CD8-positive, alpha-beta memory T cell (primary cell): ENCODE results near the gene CAMK1D. TPM values are rescaled to one million over a fixed set of nuclear protein-coding genes. Genes with fewer than 3 reads are reported as not detected.

Experiments
- CTCF ChIA-PET: fragments of 350-600 bp; sonication (Branson Sonifier 250); formaldehyde crosslinking; loops from one replicate; lab custom pipeline; 2021; ENCODE audit warnings: antibody characterized with exemption; lab: Charles Lee
- POLR2A ChIA-PET: fragments of 350-600 bp; sonication (Branson Sonifier 250); formaldehyde crosslinking; loops from one replicate; lab custom pipeline; 2021; ENCODE audit warnings: antibody characterized with exemption; lab: Charles Lee
- DNase-seq, 5 donors: peaks; one replicate each; pipeline versions ENCODE4 v3.0.0 to v3.0.0-alpha.2; 2020 to 2022; ENCODE audit warnings: mixed read lengths in 1 of 5
- H3K27ac ChIP-seq: one replicate; pipeline ENCODE4 v1.7.0; 2013; ENCODE audit warnings: low read depth, mild to moderate bottlenecking, low read length, moderate library complexity
- H3K27me3 ChIP-seq: 2 replicates; pipeline ENCODE4 v1.7.0; 2013; ENCODE audit warnings: low read length, mild to moderate bottlenecking; ENCODE audit not compliant: insufficient read depth, poor library complexity, severe bottlenecking
- H3K36me3 ChIP-seq: 2 replicates; pipeline ENCODE4 v1.7.0; 2013; ENCODE audit warnings: mild to moderate bottlenecking, low read length, moderate library complexity; ENCODE audit not compliant: insufficient read depth
- H3K4me1 ChIP-seq: 2 replicates; pipeline ENCODE4 v1.7.0; 2013; ENCODE audit warnings: mild to moderate bottlenecking, low read length, moderate library complexity; ENCODE audit not compliant: insufficient read depth
- H3K4me3 ChIP-seq: 2 replicates; pipeline ENCODE4 v1.7.0; 2013; ENCODE audit warnings: mild to moderate bottlenecking, low read length
- H3K9me3 ChIP-seq: 2 replicates; pipeline ENCODE4 v1.7.0; 2013; ENCODE audit warnings: mild to moderate bottlenecking, low read length
- H3K27ac Mint-ChIP-seq, 8 donors: one replicate each; pipeline ENCODE4 v1.8.0; 2020 to 2021; ENCODE audit warnings: mixed read lengths in 8 of 8, mild to moderate bottlenecking in 6 of 8, inconsistent platforms in 3 of 8, moderate library complexity in 3 of 8
- H3K27me3 Mint-ChIP-seq, 2 donors: one replicate each; pipeline ENCODE4 v1.8.0; 2020 to 2021; ENCODE audit warnings: mixed read lengths in 2 of 2, mild to moderate bottlenecking in 1 of 2, moderate library complexity in 1 of 2
- H3K36me3 Mint-ChIP-seq, 3 donors: one replicate each; pipeline ENCODE4 v1.8.0; 2020 to 2021; ENCODE audit warnings: mixed read lengths in 3 of 3, inconsistent platforms in 1 of 3, mild to moderate bottlenecking in 1 of 3
- H3K4me1 Mint-ChIP-seq, 3 donors: one replicate each; pipeline ENCODE4 v1.8.0; 2020 to 2021; ENCODE audit warnings: mixed read lengths in 3 of 3, inconsistent platforms in 1 of 3, mild to moderate bottlenecking in 1 of 3
- H3K4me3 Mint-ChIP-seq, 7 donors: one replicate each; pipeline ENCODE4 v1.8.0; 2020 to 2021; ENCODE audit warnings: mixed read lengths in 7 of 7, mild to moderate bottlenecking in 6 of 7, moderate library complexity in 4 of 7, inconsistent platforms in 2 of 7
- H3K9me3 Mint-ChIP-seq, 5 donors: one replicate each; pipeline ENCODE4 v1.8.0; 2020 to 2022; ENCODE audit warnings: mixed read lengths in 5 of 5, mild to moderate bottlenecking in 3 of 5, moderate library complexity in 2 of 5, inconsistent platforms in 1 of 5
- polyA plus RNA-seq: library from polyadenylated mRNA; unstranded; fragments of 300-500 nt; fragmentation: Illumina TruSeq; gene quantifications from one replicate; pipeline ENCODE4 v1.2.3, GENCODE V29; 2021
- total RNA-seq, 2 experiments: library from RNA; stranded (reverse); gene quantifications; one replicate each; pipeline ENCODE4 v1.2.3, GENCODE V29; 2021

The CAMK1D gene
- total and polyA plus RNA-seq, 3 experiments from 2014 or later, result 8.9 to 15.1 (median 10.0) TPM

GRCh38 chr10:12876266-12876665 is 526.9 kb downstream of the CAMK1D start:
- no peak overlapping the region for H3K27ac ChIP-seq
- H3K27ac Mint-ChIP-seq, result no peak overlapping the region
- ChIA-PET POLR2A (no interaction called here), CTCF (no interaction called here)
- no peak overlapping the region for H3K4me3 Mint-ChIP-seq
- H3K4me3 ChIP-seq, result no peak overlapping the region
- H3K27me3 Mint-ChIP-seq, result peaks cover 21 to 28% of the 10 kb centered on the region in 2 donors
- H3K36me3 Mint-ChIP-seq, result no peaks in the 10 kb centered on the region
- H3K27me3 ChIP-seq, result no peaks in the 10 kb centered on the region
- no peaks in the 10 kb centered on the region for H3K9me3 Mint-ChIP-seq
- H3K9me3 ChIP-seq, result no peaks in the 10 kb centered on the region
- no peak for DNase-seq
- H3K4me1 Mint-ChIP-seq, result no peaks in the 10 kb centered on the region
- no peaks in the 10 kb centered on the region for H3K36me3 ChIP-seq
- H3K4me1 ChIP-seq, result no peaks in the 10 kb centered on the region

- H3K27ac ChIP-seq, result no peak overlapping the region
- H3K4me1 Mint-ChIP-seq, result no peaks in the 10 kb centered on the region
- no peak overlapping the region for H3K4me3 ChIP-seq
- H3K27me3 Mint-ChIP-seq, result peaks cover 22 to 32% of the 10 kb centered on the region in 2 donors
- H3K9me3 Mint-ChIP-seq, result peaks cover 0 to 2% (median 0%) of the 10 kb centered on the region in 5 donors
- no peaks in the 10 kb centered on the region for H3K27me3 ChIP-seq
- no peaks in the 10 kb centered on the region for H3K9me3 ChIP-seq
- H3K4me1 ChIP-seq, result no peaks in the 10 kb centered on the region
- H3K36me3 Mint-ChIP-seq, result no peaks in the 10 kb centered on the region
- no peak overlapping the region for H3K27ac Mint-ChIP-seq
- no peaks in the 10 kb centered on the region for H3K36me3 ChIP-seq
- ChIA-PET CTCF (no interaction called here), POLR2A (no interaction called here)
- no peak overlapping the region for H3K4me3 Mint-ChIP-seq
- no peak for DNase-seq
Measured at GRCh38 chr10:12877150-12877549, 527.8 kb downstream of the CAMK1D start.

DNA sequence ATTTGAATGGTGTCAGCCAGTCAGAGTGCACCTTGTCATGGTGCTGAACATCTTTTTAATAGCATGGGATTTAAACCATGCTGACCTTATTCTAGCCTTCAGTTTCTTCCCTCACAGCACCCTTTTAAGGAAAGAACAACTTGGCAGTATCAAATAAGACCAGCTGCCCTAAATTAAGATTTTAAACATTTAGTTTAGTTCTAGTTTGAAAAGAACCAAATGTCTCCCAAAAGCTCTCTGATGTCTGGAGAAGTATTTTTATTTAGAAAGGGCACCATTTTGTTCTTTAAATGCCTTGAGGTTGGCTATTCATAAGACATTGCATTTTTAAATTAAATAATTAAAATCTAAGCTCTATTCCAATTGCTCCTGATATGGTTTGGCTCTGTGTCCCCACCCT is 531.1 kb downstream of the CAMK1D start:
- no peaks in the 10 kb centered on the region for H3K9me3 ChIP-seq
- no peaks in the 10 kb centered on the region for H3K4me1 Mint-ChIP-seq
- no peak for DNase-seq
- H3K27ac ChIP-seq, result no peak overlapping the region
- H3K36me3 Mint-ChIP-seq, result peaks cover 0 to 2% (median 0%) of the 10 kb centered on the region in 3 donors
- H3K27me3 ChIP-seq, result peaks cover 4% of the 10 kb centered on the region
- H3K4me3 ChIP-seq, result no peak overlapping the region
- ChIA-PET POLR2A (no interaction called here), CTCF (no interaction called here)
- H3K4me1 ChIP-seq, result no peaks in the 10 kb centered on the region
- no peaks in the 10 kb centered on the region for H3K36me3 ChIP-seq
- peaks cover 0 to 4% (median 0%) of the 10 kb centered on the region in 5 donors for H3K9me3 Mint-ChIP-seq
- no peak overlapping the region for H3K27ac Mint-ChIP-seq
- H3K4me3 Mint-ChIP-seq, result no peak overlapping the region
- peaks cover 30 to 45% of the 10 kb centered on the region in 2 donors for H3K27me3 Mint-ChIP-seq

DNA sequence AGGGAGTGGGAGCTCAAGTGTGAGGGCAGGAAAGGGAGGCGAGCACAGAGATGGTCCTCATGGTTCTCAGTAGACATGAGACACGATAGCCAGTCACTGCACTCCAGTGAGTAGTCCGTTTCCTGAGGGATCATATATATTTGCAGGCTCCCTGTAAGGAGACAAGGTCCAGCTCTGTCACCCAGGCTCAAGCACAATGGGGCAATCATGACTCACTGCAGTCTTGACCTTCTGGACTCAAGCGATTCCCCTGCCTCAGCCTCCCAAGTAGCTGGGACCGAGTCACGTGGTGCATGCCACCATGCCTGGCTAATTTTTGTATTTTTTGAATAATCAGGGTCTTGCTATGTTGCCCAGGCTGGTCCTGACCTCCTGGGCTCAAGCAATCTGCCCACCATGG is 535.5 kb downstream of the CAMK1D start:
- Mint-ChIP-seq H3K4me3 (no peak overlapping the region), H3K9me3 (peaks cover 0 to 4% (median 0%) of the 10 kb centered on the region in 5 donors), H3K4me1 (no peaks in the 10 kb centered on the region), H3K36me3 (peaks cover 0 to 2% (median 0%) of the 10 kb centered on the region in 3 donors), H3K27ac (no peak overlapping the region), H3K27me3 (peaks cover 20 to 43% of the 10 kb centered on the region in 2 donors)
- no peak for DNase-seq
- peaks cover 4% of the 10 kb centered on the region for H3K27me3 ChIP-seq
- no peak overlapping the region for H3K27ac ChIP-seq
- ChIA-PET CTCF (interaction anchor here (0.6 kb wide), 1 partner anchor 75 kb away, joined by 3 read pairs; no protein-coding TSS in a partner anchor), POLR2A (no interaction called here)
- H3K4me3 ChIP-seq, result no peak overlapping the region
- H3K4me1 ChIP-seq, result no peaks in the 10 kb centered on the region
- no peaks in the 10 kb centered on the region for H3K36me3 ChIP-seq
- no peaks in the 10 kb centered on the region for H3K9me3 ChIP-seq

Other genes with a start within 250 kb of the CAMK1D start
- 10 to 100 TPM; 12.5 to 13.6 TPM for gene SEC61A2, start 219.9 kb upstream of the CAMK1D start, total RNA-seq
- gene SEC61A2, start 219.9 kb upstream of the CAMK1D start, polyA plus RNA-seq, result 2.5 TPM
- 100 to 1,000 TPM; 119 to 125 TPM for gene NUDT5, start 153.7 kb upstream of the CAMK1D start, total RNA-seq
- 61.4 TPM for gene NUDT5, start 153.7 kb upstream of the CAMK1D start, polyA plus RNA-seq
- 100 to 1,000 TPM; 161 to 162 TPM for gene CDC123, start 153.4 kb upstream of the CAMK1D start, total RNA-seq
- 97.5 TPM for gene CDC123, start 153.4 kb upstream of the CAMK1D start, polyA plus RNA-seq